ENCODE results near the gene BRIP1. TPM values are rescaled to one million over a fixed set of nuclear protein-coding genes. Genes with fewer than 3 reads are reported as not detected.

The BRIP1 gene
- total RNA-seq, 1 donor = 22.9 TPM

DNA sequence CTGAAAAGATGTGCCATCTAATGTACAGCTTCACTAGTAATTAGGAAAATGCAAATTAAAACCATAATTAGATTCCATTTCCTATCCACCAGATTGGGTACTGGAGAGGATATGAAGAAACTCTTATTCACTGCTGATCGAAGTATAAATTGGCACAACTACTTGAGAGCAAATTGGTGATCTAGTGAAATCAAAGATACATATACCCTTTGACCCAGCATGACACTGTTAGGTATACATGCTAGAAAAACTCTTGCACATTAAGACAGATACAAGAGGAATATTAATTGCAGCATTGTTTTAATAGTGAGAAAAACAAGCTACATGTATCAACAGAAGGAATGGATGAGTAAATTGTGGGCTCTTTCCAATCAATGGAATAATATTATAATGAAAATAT is 48.8 kb downstream of the BRIP1 start:
- TF ChIP-seq, protein P1, sequence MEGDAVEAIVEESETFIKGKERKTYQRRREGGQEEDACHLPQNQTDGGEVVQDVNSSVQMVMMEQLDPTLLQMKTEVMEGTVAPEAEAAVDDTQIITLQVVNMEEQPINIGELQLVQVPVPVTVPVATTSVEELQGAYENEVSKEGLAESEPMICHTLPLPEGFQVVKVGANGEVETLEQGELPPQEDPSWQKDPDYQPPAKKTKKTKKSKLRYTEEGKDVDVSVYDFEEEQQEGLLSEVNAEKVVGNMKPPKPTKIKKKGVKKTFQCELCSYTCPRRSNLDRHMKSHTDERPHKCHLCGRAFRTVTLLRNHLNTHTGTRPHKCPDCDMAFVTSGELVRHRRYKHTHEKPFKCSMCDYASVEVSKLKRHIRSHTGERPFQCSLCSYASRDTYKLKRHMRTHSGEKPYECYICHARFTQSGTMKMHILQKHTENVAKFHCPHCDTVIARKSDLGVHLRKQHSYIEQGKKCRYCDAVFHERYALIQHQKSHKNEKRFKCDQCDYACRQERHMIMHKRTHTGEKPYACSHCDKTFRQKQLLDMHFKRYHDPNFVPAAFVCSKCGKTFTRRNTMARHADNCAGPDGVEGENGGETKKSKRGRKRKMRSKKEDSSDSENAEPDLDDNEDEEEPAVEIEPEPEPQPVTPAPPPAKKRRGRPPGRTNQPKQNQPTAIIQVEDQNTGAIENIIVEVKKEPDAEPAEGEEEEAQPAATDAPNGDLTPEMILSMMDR (IDR thresholded peaks at IDR 0.05; ENCODE audit: insufficient read depth, low read depth, low read length) = no peak
- no peak for DNase-seq (ENCODE audit: low read depth)
- no peak overlapping the region for H3K4me3 ChIP-seq (ENCODE audit: low read depth, low read length)

DNA sequence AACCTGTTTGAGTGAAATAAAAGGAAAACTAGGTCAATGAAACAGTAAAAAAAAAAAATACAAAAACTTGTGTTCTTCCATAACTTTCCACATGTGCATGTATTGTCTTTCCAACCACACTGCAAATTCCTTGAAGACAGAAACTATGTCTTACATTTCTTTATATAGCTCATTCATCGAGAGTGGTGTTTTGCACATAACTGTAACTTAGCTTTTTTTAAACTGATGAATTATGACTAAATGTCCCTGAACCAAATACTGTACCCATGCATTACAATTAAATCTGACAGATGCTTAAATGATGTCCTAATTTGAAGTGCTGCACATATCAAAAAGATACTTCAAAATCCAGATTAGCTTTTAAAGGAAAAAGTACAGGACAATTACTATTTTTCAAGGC is 50.1 kb downstream of the BRIP1 start:
- DNase-seq (ENCODE audit: low read depth) = no peak
- H3K4me3 ChIP-seq (ENCODE audit: low read depth, low read length) = no peak overlapping the region
- TF ChIP-seq, protein P1 (IDR thresholded peaks at IDR 0.05; ENCODE audit: insufficient read depth, low read depth, low read length) = no peak

- TF ChIP-seq, protein P1 (IDR thresholded peaks at IDR 0.05; ENCODE audit: insufficient read depth, low read depth, low read length) = no peak
Observed at GRCh38 chr17:61812747-61813146, 50.6 kb downstream of the BRIP1 start.

GRCh38 chr17:61809816-61810392 is 53.4 kb downstream of the BRIP1 start:
- peak; percentile 77 for DNase-seq (ENCODE audit: low read depth)
- TF ChIP-seq, protein P1 (IDR thresholded peaks at IDR 0.05; ENCODE audit: insufficient read depth, low read depth, low read length) = no peak
- H3K4me3 ChIP-seq (ENCODE audit: low read depth, low read length) = no peak overlapping the region

More at GRCh38 chr17:61812747-61813146, 50.6 kb downstream of the BRIP1 start:
- no peak overlapping the region for H3K4me3 ChIP-seq (ENCODE audit: low read depth, low read length)
- DNase-seq (ENCODE audit: low read depth) = no peak

- TF ChIP-seq, protein P1 (IDR thresholded peaks at IDR 0.05; ENCODE audit: insufficient read depth, low read depth, low read length) = no peak
- DNase-seq (ENCODE audit: low read depth) = no peak
- no peak overlapping the region for H3K4me3 ChIP-seq (ENCODE audit: low read depth, low read length)
Observed at GRCh38 chr17:61808442-61808841, 54.9 kb downstream of the BRIP1 start.

GRCh38 chr17:61806936-61807335 is 56.4 kb downstream of the BRIP1 start:
- no peak overlapping the region for H3K4me3 ChIP-seq (ENCODE audit: low read depth, low read length)
- TF ChIP-seq, protein P1 (IDR thresholded peaks at IDR 0.05; ENCODE audit: insufficient read depth, low read depth, low read length) = no peak
- no peak for DNase-seq (ENCODE audit: low read depth)

Data from fibroblast of villous mesenchyme (primary cell).